ENCODE data around the gene INPP5D.

GRCh38 chr2:233112776-233113452 is 52.8 kb downstream of the INPP5D start:
- TF ChIP-seq CTCF (IDR thresholded peaks at IDR 0.05) (no peak), POLR2A (IDR thresholded peaks at IDR 0.05) (no peak)

Measured in testis (tissue), 2 donors.